ENCODE measurements around the gene GOLGA1.
"Not testable (repeated sequence)": the region's sequence is repeated elsewhere in the genome, so short reads cannot be mapped to it uniquely, and the experiment has no call there.

The GOLGA1 gene

DNA sequence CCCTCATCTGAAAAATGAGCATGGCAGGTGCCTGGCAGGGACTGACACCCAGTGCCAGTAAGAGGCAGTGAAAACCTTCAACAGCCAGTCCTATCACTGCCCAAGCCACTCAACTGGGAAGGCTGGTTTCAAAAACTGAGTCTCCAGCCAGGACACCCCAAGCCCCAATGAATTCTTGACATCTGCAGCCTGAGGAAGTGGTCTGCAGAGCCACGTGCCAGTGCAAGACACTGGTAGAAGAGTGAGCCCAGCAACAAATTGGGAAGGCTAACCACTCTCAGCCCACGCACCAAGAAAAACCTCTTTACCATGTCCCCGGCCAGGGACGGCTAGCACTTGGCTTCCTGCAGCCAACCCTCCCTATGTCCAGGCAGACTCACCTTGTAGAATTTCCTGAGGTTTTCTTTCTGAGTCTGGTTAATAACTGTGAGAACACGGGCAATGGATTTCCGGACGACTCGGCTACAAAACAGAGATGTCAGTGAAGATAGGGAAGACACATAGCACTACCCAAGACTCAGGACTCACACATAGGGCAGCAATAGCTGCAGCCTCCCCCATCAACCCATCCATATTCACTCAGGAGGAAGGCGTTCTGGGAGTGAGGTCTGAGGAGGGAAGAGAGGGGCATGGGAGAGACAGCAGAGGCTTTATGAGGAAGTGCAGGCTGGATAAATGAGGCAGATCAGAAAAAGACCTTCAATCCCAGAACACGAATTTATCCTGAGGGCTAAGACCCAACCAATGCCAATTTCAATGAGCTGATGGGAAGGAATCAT, 80.9 kb downstream of the GOLGA1 start:
- in situ Hi-C loops (cut with MboI; ENCODE audit: low sequenced_read_pairs) = no loop called here

DNA sequence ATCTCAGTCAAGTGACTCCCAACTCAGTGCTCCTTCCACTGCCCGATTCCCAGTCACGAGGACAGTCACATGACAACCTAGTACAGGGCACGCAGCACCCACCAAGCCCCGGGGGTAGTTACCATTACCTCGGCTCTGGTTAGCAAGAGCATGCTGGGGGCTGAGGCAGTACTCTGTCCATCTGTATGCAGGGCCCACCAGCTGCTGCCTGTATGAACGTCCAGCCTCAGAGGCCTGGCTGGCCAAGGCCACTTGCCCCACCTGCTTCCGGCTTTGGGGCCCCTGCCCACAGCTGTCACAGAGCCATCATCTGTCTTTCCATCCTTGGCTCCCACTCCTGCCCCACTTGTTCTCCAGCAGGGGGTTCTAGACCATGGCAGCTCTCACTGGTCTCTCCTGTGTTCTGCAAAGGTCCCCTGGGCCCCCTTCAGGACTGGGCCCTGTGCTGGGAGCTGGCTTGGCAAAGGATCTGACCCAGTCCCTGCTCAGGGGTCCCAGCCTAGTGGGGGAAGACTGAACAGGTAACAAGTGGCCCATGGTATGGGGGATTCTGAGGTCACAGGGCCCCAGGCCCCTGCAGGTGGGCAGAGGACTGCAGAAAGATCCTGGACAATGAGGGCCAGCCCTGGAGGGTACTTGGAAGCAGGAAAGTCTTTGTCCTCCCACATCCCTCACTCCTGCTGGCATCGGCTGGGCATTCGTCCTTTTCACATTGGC, 82.4 kb downstream of the GOLGA1 start:
- in situ Hi-C loops (cut with MboI; ENCODE audit: low sequenced_read_pairs) = no loop called here

DNA sequence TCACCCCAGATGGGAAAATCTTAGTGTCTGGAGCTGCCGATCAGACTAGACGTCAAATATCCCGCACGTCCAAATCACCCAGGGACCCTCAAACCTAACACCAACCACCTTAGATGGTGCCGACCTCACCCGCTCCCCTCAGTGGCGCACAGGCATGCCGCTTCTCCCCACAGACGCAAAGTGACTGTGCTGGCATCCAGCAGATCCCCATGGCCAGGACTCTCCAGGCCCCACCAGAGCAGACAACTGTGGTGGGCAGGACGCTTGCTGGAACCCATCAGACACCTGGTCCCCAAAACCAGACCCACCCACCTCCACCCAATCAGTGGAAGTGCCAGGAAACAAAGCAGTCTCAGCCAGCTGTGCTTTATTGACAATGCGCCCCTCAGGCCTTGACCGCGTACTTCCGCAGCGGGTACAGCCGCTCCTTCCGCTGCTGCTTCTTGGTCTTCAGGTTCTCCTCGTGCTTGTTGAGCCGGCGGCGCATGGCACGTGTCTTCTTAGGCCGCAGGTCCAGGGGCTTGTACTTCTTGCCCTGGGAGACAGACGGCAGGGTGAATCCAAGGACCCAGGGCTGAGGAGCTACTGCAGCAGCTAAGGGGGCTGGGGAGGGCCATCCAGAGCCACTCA, 83.2 kb downstream of the GOLGA1 start:
- in situ Hi-C loops (cut with MboI; ENCODE audit: low sequenced_read_pairs) = no loop called here

DNA sequence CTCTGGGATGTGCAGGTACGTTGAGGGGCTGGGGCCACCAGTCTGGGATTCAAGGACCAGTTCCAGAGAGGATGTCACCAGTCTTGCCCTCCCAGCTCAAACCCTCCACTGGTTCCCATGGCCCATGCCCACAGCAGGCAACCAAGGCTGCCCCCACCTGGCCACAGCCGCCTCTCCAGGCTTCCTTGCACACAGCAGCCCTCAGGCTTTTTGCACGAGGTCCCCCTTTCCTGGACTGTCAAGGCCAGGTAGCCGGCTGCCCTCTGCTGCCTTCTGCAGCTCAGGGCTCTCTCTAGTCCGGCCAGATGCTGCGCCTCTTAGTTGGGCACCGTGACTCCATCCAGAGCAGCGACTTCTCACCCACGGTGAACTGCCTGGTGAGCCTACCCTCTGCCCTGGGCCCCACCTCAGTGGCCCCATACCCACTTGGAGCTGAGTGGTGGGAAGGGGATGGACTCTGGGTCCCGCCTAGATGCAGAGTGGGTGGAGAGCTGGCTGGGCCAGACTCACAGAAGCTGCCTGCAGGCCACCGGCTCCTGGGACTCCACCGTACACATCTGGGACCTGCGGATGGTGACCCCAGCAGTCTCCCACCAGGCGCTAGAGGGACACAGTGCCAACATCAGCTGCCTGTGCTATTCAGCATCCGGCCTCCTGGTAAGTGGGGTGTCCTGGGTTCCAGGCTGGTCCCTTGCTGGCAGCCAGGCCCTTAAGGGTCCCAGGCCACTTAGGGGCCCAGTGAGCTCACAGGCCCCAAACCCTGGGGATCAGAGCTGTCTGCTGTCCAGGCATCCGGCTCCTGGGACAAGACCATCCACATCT, 84.7 kb downstream of the GOLGA1 start:
- in situ Hi-C loops (cut with MboI; ENCODE audit: low sequenced_read_pairs) = no loop called here

DNA sequence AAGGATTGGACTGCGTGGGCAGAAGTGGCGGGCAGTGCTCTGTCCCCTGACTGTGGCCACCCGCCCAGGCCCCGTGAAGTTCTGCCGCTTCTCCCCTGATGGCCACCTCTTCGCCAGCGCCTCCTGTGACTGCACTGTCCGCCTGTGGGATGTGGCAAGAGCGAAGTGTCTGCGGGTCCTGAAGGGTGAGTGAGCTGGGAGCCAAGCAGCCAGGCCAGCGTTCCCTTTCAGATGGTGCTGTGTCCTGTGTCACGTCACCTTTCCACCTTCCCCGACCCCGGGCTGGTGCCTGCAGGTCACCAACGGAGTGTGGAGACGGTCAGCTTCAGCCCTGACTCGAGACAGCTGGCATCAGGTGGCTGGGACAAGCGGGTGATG, 85.3 kb downstream of the GOLGA1 start:
- in situ Hi-C loops (cut with MboI; ENCODE audit: low sequenced_read_pairs) = no loop called here

DNA sequence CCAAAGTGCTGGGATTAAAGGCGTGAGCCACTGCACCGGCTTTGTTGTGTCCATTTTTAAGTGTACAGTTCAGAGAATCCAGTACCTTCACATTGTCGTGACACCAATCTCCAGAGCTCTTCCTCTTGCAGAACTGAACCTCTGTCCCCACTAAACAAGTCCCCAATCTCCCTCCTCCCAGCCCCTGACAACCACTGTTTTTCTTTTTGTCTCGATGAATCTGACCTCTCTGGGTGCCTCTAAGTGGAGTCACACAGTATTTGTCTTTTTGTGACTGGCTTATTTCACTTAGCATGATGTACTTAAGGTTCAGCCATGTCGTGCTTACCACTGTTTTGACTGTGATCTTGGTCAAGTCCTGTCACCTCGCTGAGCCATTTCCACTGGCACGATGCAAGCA, 86.1 kb downstream of the GOLGA1 start:
- in situ Hi-C loops (cut with MboI; ENCODE audit: low sequenced_read_pairs) = no loop called here

DNA sequence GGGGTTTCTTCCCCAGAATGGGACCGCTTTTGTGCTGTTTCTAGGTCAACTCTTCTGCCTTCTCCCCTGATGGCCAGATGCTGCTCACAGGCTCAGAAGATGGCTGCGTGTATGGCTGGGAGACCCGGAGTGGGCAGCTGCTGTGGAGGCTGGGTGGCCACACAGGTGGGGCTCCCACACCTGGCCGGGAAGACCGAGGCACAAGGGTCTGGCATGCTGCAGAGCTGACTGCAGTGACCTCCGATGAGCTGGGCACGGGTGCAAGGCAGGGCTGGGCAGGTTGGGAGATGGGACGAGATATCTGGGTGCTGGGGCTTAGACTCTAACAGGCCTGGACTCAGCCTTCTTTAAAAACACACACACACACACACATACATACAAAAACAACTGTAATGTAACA, 86.7 kb downstream of the GOLGA1 start:
- in situ Hi-C loops (cut with MboI; ENCODE audit: low sequenced_read_pairs) = no loop called here

DNA sequence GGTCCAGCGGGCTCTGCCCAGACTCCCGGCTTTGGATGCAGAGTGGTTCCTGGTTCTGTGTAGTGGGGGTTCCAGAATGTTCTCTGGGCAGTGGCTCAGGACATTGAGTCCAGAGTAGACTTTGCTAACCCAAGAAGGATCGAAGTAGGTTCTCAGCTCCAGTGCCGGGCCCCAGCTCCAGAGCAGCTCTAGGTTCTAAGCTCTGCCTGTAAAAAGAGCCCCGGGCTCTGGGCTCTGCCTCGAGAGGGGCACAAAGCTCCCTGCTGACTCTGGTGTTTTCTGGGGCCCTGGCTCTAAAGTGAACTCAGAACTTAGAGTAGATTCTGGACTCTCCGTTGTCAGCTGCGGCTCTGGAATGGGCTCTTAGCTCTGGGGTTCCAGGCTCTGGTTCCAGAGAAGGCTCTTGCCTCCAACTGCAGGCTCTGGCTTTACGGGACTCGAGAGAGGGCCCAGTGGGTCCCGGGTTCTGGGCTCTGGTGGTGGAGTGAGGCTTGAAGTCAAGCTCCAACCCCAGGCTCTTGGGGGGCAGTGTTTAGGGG, 87.2 kb downstream of the GOLGA1 start:
- in situ Hi-C loops (cut with MboI; ENCODE audit: low sequenced_read_pairs) = no loop called here

DNA sequence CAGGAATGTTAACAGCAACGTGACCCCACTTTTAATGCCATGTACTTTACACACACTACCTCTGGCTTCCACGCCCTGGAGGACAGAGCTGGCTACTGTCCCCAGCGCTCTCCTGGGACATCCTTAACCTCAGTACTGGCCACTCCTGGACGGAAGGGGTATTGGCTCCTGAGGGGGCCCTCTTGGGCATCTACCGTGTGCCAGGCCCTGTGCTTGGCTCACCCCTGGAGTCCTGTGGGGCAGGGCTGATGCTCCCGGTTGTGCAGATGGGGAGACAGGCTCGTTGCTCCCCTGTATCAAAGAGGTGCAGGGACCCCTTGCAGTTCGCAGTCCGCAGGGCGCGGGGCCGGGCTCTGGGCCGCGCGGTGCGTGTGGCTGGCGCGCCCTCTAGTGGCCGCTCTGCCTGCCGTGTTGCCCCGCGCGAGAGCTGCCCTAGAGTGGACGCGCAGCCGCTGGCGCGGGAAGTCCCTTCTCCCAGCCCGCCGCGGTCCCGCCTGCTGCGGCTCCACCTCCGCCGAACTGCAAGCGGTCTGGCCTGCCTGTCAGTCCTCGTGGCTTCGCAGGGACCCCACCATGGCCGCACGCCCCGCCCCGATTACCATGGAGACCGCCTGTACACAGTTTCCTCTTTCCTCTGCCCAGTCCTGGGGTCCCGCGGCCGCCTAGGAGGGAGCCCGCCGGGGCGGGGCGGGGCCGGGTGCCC, 87.9 kb downstream of the GOLGA1 start, which contains the start of gene WDR38:
Gene WDR38 (plus strand): TSS at position 632 of the 703 bp plus-strand sequence. CDS start 72 bp downstream, outside the sequence.
- in situ Hi-C loops (cut with MboI; ENCODE audit: low sequenced_read_pairs) = no loop called here

DNA sequence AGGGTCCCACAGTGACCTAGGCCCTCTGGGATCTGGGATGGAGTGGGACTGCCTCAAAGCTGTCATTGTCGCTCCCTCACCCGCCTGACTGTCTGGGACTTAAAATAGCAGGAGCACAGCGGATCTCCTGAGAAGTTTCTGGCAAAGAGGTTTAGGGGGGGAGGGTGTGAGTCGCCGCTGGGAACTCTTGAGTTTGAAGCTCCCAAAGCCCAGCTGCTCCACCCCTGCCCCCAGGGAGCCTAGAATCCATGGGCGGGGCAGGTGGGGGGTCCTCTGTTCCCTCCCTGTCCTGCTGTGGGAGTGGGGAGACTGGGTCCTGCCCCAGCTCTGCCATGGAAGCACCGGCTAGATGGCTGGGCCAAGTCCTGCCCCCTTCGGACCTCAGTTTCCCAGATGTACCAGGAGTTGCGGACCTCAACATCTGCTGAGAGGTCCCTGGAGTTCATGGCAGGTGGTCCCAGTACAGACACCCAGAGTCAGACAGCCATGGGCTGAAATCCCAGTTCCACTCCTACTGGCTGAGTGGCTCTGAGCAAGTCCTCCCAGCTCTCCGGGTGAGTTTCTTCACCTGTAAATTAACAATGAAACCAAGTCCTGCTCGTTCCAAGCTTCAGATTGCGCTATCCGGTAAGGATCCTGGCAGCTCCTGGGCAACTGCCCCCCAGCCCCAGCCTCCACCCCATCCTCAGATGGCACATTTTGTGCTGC, 88.6 kb downstream of the GOLGA1 start:
- in situ Hi-C loops (cut with MboI; ENCODE audit: low sequenced_read_pairs) = no loop called here

DNA sequence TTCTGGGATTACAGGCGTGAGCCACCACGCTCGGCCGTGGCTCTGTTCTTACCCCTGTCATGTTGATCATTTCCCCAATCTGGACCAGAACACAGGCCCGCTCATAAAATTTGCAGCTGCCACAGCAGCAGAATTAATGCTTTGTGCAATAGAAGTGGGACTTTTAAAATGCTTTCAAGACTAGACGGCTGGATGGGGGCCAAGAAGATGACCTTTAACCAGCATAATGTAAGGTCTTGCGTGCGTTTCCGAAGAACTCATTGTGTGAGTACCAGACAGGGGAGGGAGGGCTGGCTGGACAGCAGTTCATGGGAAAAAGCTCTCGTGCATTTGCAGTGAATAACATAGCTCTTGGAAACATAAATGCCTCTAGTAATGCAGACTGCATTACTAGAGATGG, 91.1 kb downstream of the GOLGA1 start:
- in situ Hi-C loops (cut with MboI; ENCODE audit: low sequenced_read_pairs) = no loop called here

DNA sequence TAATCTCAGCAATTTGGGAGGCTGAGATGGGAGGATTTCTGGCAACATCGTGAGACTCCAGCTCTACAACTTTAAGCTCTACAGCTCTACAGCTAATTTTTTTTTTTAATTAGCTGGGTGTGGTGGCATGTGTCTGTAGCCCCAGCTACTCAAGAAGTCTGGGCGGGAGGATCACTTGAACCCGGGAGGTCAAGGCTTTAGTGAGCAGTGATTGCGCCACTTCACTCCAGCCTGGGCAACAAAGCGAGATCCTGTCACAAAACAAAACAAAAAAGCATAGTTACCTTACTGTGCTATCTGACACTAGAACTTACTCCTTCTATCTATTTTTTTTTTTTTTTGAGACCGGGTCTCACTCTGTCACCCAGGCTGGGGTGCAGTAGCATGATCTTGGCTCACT, 93.9 kb downstream of the GOLGA1 start:
- in situ Hi-C loops (cut with MboI; ENCODE audit: low sequenced_read_pairs) = no loop called here

DNA sequence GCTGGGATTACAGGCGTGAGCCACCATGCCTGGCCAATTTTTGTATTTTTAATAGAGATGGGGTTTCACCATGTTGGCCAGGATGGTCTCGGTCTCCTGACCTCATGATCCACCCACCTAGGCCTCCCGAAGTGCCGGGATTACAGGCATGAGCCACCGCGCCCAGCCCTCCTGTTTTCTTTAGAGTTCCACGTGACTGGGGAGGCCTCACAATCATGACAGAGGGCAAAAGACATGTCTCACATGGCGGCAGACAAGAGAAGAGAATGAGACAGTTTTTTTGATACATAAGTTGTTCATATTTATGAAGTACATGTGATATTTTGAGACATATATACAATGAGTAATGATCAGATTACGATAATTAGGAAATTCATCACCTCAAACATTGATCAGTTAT, 94.4 kb downstream of the GOLGA1 start:
- in situ Hi-C loops (cut with MboI; ENCODE audit: low sequenced_read_pairs) = not testable (repeated sequence)

DNA sequence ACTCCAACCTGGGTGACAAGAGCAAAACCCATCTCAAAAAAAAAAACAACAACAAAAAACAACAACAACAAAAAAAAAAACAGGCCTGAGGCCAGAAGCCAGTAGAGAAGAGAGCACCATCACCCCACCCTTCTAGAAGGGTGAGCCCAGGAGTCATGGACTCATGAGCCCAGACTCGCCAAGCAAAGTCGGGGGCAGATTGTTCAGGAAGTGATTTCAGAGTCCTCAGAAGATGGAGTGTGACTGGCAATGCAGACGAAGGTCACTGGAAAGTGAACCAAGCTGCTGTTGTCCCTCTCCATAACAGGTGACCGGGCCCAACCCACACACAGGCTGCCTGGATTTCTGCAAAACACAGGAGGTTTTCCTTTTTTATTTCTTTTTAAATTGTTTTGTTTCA, 96.6 kb downstream of the GOLGA1 start:
- in situ Hi-C loops (cut with MboI; ENCODE audit: low sequenced_read_pairs) = loop anchor here (5.0 kb wide), 1 partner anchor 72 kb away; the partner anchor contains the start of gene NR6A1

DNA sequence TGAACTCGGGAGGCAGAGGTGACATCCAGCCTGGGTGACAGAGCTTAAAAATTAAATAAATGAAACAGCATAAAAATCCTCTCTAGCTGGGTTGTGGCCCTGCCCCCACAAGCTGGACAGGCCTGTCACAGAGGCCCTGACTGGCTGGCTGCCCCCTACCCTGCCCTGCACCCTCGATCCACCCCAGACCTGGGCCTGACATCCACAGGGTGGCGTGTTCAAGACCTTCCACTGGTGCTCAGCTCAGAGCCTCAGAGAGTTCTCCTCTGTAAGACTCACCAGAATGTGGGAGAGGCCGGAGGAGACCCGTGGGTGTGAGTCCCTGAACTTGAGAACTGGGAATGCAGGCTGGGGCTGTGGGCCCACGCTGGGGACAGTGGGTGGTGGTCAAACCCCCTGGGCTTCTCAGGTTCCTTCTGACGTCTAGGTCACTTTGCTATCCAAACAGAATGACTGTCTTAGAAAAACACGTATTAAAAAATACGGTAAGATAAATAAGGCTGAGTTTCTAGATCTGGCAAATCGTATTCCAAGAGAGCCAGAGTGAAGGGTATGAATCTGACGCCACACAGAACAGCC, 97.3 kb downstream of the GOLGA1 start:
- in situ Hi-C loops (cut with MboI; ENCODE audit: low sequenced_read_pairs) = loop anchor here (5.0 kb wide), 1 partner anchor 71 kb away; the partner anchor contains the start of gene NR6A1

DNA sequence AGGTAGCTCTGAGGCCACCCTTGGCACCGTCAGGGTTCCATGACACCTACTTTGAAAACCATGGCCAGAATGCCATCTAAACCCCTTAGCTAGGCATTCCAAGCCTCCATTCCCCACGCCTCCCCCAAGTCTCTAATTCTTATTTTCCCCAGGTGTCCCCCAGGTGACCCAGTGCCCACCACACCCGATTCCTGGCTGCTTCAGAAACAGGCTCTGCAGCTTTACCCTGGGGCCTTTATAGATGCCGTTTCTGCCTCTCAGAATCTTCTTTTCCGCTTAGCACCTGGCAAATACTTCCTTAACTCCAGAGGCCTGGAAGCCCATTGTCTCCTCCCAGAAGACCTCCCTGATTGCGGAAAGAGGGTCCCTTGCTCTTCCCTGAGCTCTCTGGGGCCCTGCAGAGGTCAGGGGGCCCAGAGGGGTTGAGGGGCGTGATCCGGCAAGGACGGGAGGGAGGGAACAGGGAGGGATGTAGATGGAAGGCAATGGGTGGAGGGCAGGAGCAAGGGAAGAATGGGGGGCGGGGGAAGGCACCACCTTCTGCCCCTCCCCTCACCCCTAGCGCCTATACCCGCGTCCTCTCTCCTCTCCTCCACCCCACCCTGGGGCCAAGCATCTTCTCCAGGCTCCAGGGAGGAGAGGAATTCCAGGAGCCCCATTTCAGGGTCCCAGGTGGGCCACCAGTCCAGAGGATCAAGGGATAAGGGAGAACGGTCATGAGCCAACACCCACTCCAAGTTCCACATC, 99.6 kb downstream of the GOLGA1 start:
- in situ Hi-C loops (cut with MboI; ENCODE audit: low sequenced_read_pairs) = loop anchor here (5.0 kb wide), 1 partner anchor 69 kb away; the partner anchor contains the start of gene NR6A1

DNA sequence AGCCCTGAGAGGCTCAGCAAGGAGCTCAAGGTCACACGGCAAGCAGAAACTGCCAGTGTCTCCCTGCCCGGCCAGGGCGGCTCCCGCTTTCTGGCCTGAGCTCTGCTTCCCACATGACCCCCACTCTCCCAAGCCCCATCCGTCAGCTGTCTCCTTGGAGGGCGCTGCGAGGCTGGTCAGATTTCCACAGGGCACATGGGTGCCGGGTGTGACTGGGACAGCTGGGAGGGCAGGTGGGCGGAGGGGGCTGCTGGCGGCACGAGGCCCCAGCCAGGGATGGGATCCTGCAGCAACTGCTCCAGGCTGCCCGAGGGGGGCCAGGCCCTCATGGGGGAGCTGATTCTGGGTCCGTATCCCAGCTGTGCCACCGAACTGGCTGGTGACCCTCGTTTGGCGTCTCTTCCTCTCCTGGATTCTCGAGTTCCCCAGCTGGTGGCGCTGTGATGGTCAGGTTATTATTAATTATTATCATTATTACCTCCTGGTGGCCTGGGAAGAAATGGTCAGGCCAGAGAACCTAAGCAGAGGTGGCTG, 100.5 kb downstream of the GOLGA1 start:
- in situ Hi-C loops (cut with MboI; ENCODE audit: low sequenced_read_pairs) = loop anchor here (5.0 kb wide), 1 partner anchor 68 kb away; the partner anchor contains the start of gene NR6A1
